CD4-positive, CD25-positive, alpha-beta regulatory T cell (primary cell): ENCODE measurements around the gene TBC1D22A. TPM values are rescaled to one million over a fixed set of nuclear protein-coding genes. Genes with fewer than 3 reads are reported as not detected.

Experiments used
- ATAC-seq, 2 donors: fragments of 150-1000 bp; cut with Tn5 transposase; one replicate each; pipeline ENCODE4 v1.10.0; 2021; ENCODE audit warnings: low read depth in 2 of 2, moderate number of reproducible peaks in 2 of 2, moderate library complexity in 1 of 2
- DNase-seq, 3 donors: peaks; one replicate each; pipeline versions ENCODE4 v3.0.0 to v3.0.0-alpha.2; 2012 to 2022; ENCODE audit warnings: mixed read lengths in 1 of 3
- H3K27ac ChIP-seq: one replicate; pipeline ENCODE4 v1.7.0; 2013; ENCODE audit warnings: mild to moderate bottlenecking, low read length; ENCODE audit not compliant: insufficient read depth, poor library complexity, severe bottlenecking
- H3K27me3 ChIP-seq: one replicate; pipeline ENCODE4 v1.7.0; 2013; ENCODE audit warnings: low read length; ENCODE audit not compliant: control insufficient read depth, insufficient read depth
- H3K36me3 ChIP-seq: one replicate; pipeline ENCODE4 v1.7.0; 2013; ENCODE audit warnings: mild to moderate bottlenecking, low read length, moderate library complexity; ENCODE audit not compliant: control insufficient read depth, insufficient read depth
- H3K4me1 ChIP-seq: 2 replicates; pipeline ENCODE4 v1.7.0; 2013; ENCODE audit warnings: mild to moderate bottlenecking, low read length; ENCODE audit not compliant: insufficient read depth, control insufficient read depth, poor library complexity, severe bottlenecking
- H3K4me3 ChIP-seq: one replicate; pipeline ENCODE4 v1.7.0; 2013; ENCODE audit warnings: low read depth, mild to moderate bottlenecking, low read length, moderate library complexity
- H3K9me3 ChIP-seq, 2 experiments: 1 replicate in 1 of 2; 2 replicates in 1 of 2; pipeline ENCODE4 v1.7.0; 2013; ENCODE audit warnings: low read length in 2 of 2, mild to moderate bottlenecking in 1 of 2, moderate library complexity in 1 of 2; ENCODE audit not compliant: control insufficient read depth in 2 of 2
- H3K27ac Mint-ChIP-seq, 3 donors: one replicate each; pipeline ENCODE4 v1.8.0; 2020 to 2022; ENCODE audit warnings: mild to moderate bottlenecking in 3 of 3, mixed read lengths in 3 of 3, moderate library complexity in 2 of 3
- H3K27me3 Mint-ChIP-seq: one replicate; pipeline ENCODE4 v1.8.0; 2022; ENCODE audit warnings: mild to moderate bottlenecking, mixed read lengths
- H3K36me3 Mint-ChIP-seq: one replicate; pipeline ENCODE4 v1.8.0; 2020; ENCODE audit warnings: mixed read lengths
- H3K4me1 Mint-ChIP-seq, 4 donors: one replicate each; pipeline ENCODE4 v1.8.0; 2020 to 2022; ENCODE audit warnings: mixed read lengths in 4 of 4, mild to moderate bottlenecking in 1 of 4
- H3K4me3 Mint-ChIP-seq, 4 donors: one replicate each; pipeline ENCODE4 v1.8.0; 2020 to 2022; ENCODE audit warnings: mild to moderate bottlenecking in 4 of 4, mixed read lengths in 4 of 4, moderate library complexity in 3 of 4
- H3K9me3 Mint-ChIP-seq, 7 donors: one replicate each; pipeline ENCODE4 v1.8.0; 2020 to 2022; ENCODE audit warnings: mixed read lengths in 7 of 7, mild to moderate bottlenecking in 3 of 7, moderate library complexity in 2 of 7
- polyA plus RNA-seq, 4 donors: library from polyadenylated mRNA; unstranded; fragments of 300-500 nt; fragmentation: Illumina TruSeq; gene quantifications; one replicate each; pipeline ENCODE4 v1.2.3, GENCODE V29; 2021
- total RNA-seq: library from RNA; stranded (reverse); gene quantifications from one replicate; pipeline ENCODE4 v1.2.3, GENCODE V29; 2022

Gene TBC1D22A
- total and polyA plus RNA-seq, 5 donors from 2014 or later, result 19.8 to 42.5 (median 24.3) TPM

DNA sequence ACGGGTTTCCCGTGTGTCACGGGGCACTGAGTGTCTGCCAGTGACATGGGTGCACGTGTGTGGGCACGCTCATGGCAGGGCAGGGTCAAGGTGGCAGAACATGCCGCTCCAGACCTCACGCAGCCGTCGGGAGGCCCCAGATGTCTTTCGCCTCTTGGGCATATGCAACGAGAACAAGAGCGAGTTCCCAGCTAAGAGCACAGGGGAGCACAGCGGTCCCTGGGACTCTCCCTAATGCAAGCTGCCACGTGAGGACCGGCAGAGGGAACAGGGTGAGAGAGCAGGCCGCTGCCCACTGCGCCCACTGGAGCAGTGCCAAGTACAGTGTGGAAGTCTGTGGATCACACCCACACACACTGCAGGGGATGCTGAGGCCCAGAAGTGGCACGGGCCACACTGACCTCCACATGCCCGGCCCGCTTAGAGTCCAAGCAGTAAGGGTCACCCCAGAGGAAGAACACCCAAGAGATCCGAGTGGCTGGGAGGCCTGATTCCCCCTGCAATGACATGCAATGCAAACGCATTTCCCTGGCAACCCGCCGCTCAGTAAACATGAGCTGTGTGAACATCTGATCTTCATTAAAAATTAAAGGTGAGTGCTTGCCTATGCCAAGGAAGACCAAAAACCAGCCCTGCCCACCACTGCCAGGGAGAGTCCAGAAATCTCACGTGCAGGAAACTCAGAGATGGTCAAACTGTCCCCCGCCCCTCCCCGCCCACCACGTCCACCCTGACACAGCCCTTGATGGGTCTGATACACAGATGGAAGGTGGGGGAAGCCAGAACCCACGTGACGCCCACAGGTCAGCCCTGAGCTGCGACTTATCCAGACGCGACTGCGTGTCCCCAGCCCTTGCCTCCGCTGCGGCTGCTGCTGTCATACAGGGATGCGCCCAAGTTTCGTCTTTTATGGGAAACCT lies 36.1 kb upstream of the TBC1D22A start:
- Mint-ChIP-seq H3K36me3 (peaks cover 9% of the 10 kb centered on the region), H3K4me1 (peaks cover 7 to 71% (median 32%) of the 10 kb centered on the region in 4 donors), H3K4me3 (no peak overlapping the region), H3K9me3 (peaks cover 0 to 2% (median 0%) of the 10 kb centered on the region in 7 donors), H3K27me3 (no peaks in the 10 kb centered on the region), H3K27ac (no peak overlapping the region)
- H3K27me3 ChIP-seq, result no peaks in the 10 kb centered on the region
- H3K27ac ChIP-seq, result no peak overlapping the region
- H3K36me3 ChIP-seq, result peaks cover 52% of the 10 kb centered on the region
- DNase-seq (no peak), ATAC-seq (no peak)
- H3K4me1 ChIP-seq, result peaks cover 24% of the 10 kb centered on the region
- H3K4me3 ChIP-seq, result no peak overlapping the region
- no peaks in the 10 kb centered on the region for H3K9me3 ChIP-seq

GRCh38 chr22:46726986-46727317 lies 35.5 kb upstream of the TBC1D22A start:
- H3K9me3 Mint-ChIP-seq, result peaks cover 0 to 2% (median 0%) of the 10 kb centered on the region in 7 donors
- no peaks in the 10 kb centered on the region for H3K9me3 ChIP-seq
- H3K27me3 ChIP-seq, result no peaks in the 10 kb centered on the region
- ATAC-seq, result no peak
- peaks cover 58% of the 10 kb centered on the region for H3K36me3 ChIP-seq
- no peak overlapping the region for H3K4me3 Mint-ChIP-seq
- no peaks in the 10 kb centered on the region for H3K27me3 Mint-ChIP-seq
- H3K4me1 Mint-ChIP-seq, result peaks cover 7 to 74% (median 34%) of the 10 kb centered on the region in 4 donors
- no peak overlapping the region for H3K4me3 ChIP-seq
- H3K27ac Mint-ChIP-seq, result peak overlapping the region in 1 of 3 donors; percentile 67
- H3K27ac ChIP-seq, result no peak overlapping the region
- peaks cover 14% of the 10 kb centered on the region for H3K36me3 Mint-ChIP-seq
- DNase-seq, result no peak
- peaks cover 30% of the 10 kb centered on the region for H3K4me1 ChIP-seq

GRCh38 chr22:46727813-46728364 lies 34.6 kb upstream of the TBC1D22A start:
- Histone ChIP-seq H3K27me3 (no peaks in the 10 kb centered on the region), H3K4me3 (no peak overlapping the region), H3K9me3 (no peaks in the 10 kb centered on the region), H3K4me1 (peaks cover 33% of the 10 kb centered on the region), H3K27ac (no peak overlapping the region), H3K36me3 (peaks cover 58% of the 10 kb centered on the region)
- ATAC-seq (no peak), DNase-seq (no peak)
- H3K4me3 Mint-ChIP-seq, result no peak overlapping the region
- H3K4me1 Mint-ChIP-seq, result peaks cover 7 to 77% (median 39%) of the 10 kb centered on the region in 4 donors
- H3K27ac Mint-ChIP-seq, result peak overlapping the region in 2 of 3 donors; percentile 32 to 44
- no peaks in the 10 kb centered on the region for H3K27me3 Mint-ChIP-seq
- H3K36me3 Mint-ChIP-seq, result peaks cover 19% of the 10 kb centered on the region
- H3K9me3 Mint-ChIP-seq, result peaks cover 0 to 2% (median 0%) of the 10 kb centered on the region in 7 donors

DNA sequence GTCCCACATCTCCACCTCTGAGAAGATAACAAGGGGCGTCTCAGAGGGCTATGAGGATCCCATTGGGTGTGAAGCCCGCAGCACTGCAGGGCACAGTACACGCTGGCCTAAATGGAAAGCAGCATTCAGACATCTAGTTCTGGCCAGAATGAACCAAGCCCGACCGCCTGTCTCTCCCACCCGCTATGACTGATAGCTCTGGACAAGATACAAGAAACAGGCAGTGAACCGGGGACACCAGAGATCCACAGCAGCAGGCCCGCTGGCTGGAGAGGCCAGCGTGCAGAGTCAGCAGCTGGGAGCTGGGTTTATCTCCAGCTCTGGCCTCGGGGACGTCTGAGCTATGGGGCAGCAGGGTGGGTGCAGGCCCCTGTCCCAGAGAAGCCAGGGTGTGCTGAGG lies 34.0 kb upstream of the TBC1D22A start:
- ATAC-seq (no peak), DNase-seq (no peak)
- Histone ChIP-seq H3K27ac (no peak overlapping the region), H3K4me1 (peaks cover 33% of the 10 kb centered on the region), H3K4me3 (no peak overlapping the region), H3K36me3 (peaks cover 58% of the 10 kb centered on the region), H3K27me3 (no peaks in the 10 kb centered on the region), H3K9me3 (no peaks in the 10 kb centered on the region)
- Mint-ChIP-seq H3K4me1 (peaks cover 7 to 74% (median 39%) of the 10 kb centered on the region in 4 donors), H3K4me3 (no peak overlapping the region), H3K27ac (peak overlapping the region in 2 of 3 donors; percentile 23 to 44), H3K27me3 (no peaks in the 10 kb centered on the region), H3K9me3 (peaks cover 0 to 2% (median 0%) of the 10 kb centered on the region in 7 donors), H3K36me3 (peaks cover 19% of the 10 kb centered on the region)

GRCh38 chr22:46730568-46731245 lies 31.7 kb upstream of the TBC1D22A start:
- no peaks in the 10 kb centered on the region for H3K27me3 Mint-ChIP-seq
- Histone ChIP-seq H3K4me3 (no peak overlapping the region), H3K4me1 (peaks cover 56% of the 10 kb centered on the region), H3K36me3 (peaks cover 38% of the 10 kb centered on the region), H3K27ac (peak overlapping the region; percentile 60), H3K27me3 (no peaks in the 10 kb centered on the region), H3K9me3 (no peaks in the 10 kb centered on the region)
- peak overlapping the region; percentile 69 to 91 (median 90) for H3K27ac Mint-ChIP-seq
- peaks cover 0 to 2% (median 0%) of the 10 kb centered on the region in 7 donors for H3K9me3 Mint-ChIP-seq
- peaks cover 8 to 84% (median 47%) of the 10 kb centered on the region in 4 donors for H3K4me1 Mint-ChIP-seq
- DNase-seq, result no peak
- H3K4me3 Mint-ChIP-seq, result peak overlapping the region; percentile 8 to 78 (median 56)
- H3K36me3 Mint-ChIP-seq, result peaks cover 13% of the 10 kb centered on the region
- ATAC-seq, result peak in 1 of 2 donors; percentile 16

- H3K27me3 ChIP-seq, result no peaks in the 10 kb centered on the region
- peak overlapping the region; percentile 84 for H3K27ac ChIP-seq
- peaks cover 8 to 86% (median 49%) of the 10 kb centered on the region in 4 donors for H3K4me1 Mint-ChIP-seq
- ATAC-seq (no peak), DNase-seq (no peak)
- peaks cover 0 to 2% (median 0%) of the 10 kb centered on the region in 7 donors for H3K9me3 Mint-ChIP-seq
- peaks cover 31% of the 10 kb centered on the region for H3K36me3 ChIP-seq
- H3K36me3 Mint-ChIP-seq, result peaks cover 13% of the 10 kb centered on the region
- no peak overlapping the region for H3K4me3 ChIP-seq
- H3K27me3 Mint-ChIP-seq, result no peaks in the 10 kb centered on the region
- no peaks in the 10 kb centered on the region for H3K9me3 ChIP-seq
- H3K27ac Mint-ChIP-seq, result peak overlapping the region; percentile 90 to 96 (median 91)
- peak overlapping the region; percentile 59 to 79 (median 72) for H3K4me3 Mint-ChIP-seq
- peaks cover 63% of the 10 kb centered on the region for H3K4me1 ChIP-seq
Measured at GRCh38 chr22:46731246-46732040, 31.0 kb upstream of the TBC1D22A start.

DNA sequence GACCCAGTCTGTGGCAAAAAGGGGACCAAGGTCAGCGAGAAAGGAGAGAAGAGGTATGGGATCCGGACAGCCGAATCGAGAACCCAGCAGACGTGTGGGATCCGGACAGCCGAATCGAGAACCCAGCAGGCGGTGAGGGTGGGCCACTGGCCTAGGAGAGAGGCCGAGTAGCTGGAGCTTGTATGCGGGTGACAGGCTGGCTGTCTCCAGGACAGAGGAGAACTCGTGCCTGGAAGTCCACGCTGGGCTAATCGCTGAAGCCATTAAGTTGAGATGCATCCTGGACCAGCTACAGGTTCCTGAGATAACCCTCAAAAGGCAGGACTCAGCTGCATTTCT lies 30.4 kb upstream of the TBC1D22A start:
- H3K27me3 ChIP-seq, result no peaks in the 10 kb centered on the region
- peak overlapping the region in 3 of 4 donors; percentile 43 to 79 (median 66) for H3K4me3 Mint-ChIP-seq
- H3K4me3 ChIP-seq, result no peak overlapping the region
- peaks cover 67% of the 10 kb centered on the region for H3K4me1 ChIP-seq
- peaks cover 0 to 2% (median 0%) of the 10 kb centered on the region in 7 donors for H3K9me3 Mint-ChIP-seq
- ATAC-seq (no peak), DNase-seq (no peak)
- H3K9me3 ChIP-seq, result no peaks in the 10 kb centered on the region
- peak overlapping the region; percentile 84 for H3K27ac ChIP-seq
- H3K36me3 Mint-ChIP-seq, result peaks cover 13% of the 10 kb centered on the region
- peak overlapping the region; percentile 75 to 96 (median 91) for H3K27ac Mint-ChIP-seq
- H3K36me3 ChIP-seq, result peaks cover 26% of the 10 kb centered on the region
- H3K4me1 Mint-ChIP-seq, result peaks cover 8 to 88% (median 51%) of the 10 kb centered on the region in 4 donors
- H3K27me3 Mint-ChIP-seq, result peaks cover 4% of the 10 kb centered on the region
